LNCaP clone FGC (cell line): ENCODE measurements around the gene FAM168A.

Experiments used
- DNase-seq: peaks from one replicate; pipeline ENCODE4 v3.0.0-alpha.2; 2011; ENCODE audit warnings: low read depth
- H3K4me3 ChIP-seq: 2 replicates; pipeline ENCODE4 v1.5.1; 2011; ENCODE audit warnings: mild to moderate bottlenecking, low read depth, low read length, control low read depth
- TF ChIP-seq, protein P1 (sequence below): IDR thresholded peaks from 2 replicates; pipeline ENCODE4 v1.5.1; 2012; ENCODE audit warnings: mild to moderate bottlenecking; ENCODE audit not compliant: control insufficient read depth, insufficient read depth; ENCODE audit errors: extremely low read depth

Gene FAM168A

DNA sequence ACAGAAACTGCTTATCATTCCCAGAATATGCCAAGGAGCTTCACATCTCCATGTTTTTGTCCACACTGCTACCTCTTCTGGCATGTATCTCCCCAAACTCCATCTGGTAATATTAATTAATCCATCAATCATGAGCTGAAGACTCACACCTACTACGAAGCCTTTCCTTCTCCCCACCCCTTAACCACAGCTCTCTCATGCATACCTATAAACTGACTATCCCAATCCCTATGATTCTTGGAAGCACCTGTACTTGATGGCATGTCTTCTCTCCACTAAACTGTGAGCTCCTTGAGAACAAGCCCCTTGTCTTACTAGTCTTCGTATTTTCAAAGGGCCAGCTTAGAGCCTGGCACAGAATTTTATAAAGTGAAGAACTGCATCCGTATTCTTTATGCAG is 174.4 kb downstream of the FAM168A start:
- H3K4me3 ChIP-seq = no peak overlapping the region
- TF ChIP-seq, protein P1, sequence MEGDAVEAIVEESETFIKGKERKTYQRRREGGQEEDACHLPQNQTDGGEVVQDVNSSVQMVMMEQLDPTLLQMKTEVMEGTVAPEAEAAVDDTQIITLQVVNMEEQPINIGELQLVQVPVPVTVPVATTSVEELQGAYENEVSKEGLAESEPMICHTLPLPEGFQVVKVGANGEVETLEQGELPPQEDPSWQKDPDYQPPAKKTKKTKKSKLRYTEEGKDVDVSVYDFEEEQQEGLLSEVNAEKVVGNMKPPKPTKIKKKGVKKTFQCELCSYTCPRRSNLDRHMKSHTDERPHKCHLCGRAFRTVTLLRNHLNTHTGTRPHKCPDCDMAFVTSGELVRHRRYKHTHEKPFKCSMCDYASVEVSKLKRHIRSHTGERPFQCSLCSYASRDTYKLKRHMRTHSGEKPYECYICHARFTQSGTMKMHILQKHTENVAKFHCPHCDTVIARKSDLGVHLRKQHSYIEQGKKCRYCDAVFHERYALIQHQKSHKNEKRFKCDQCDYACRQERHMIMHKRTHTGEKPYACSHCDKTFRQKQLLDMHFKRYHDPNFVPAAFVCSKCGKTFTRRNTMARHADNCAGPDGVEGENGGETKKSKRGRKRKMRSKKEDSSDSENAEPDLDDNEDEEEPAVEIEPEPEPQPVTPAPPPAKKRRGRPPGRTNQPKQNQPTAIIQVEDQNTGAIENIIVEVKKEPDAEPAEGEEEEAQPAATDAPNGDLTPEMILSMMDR = no peak
- no peak for DNase-seq

DNA sequence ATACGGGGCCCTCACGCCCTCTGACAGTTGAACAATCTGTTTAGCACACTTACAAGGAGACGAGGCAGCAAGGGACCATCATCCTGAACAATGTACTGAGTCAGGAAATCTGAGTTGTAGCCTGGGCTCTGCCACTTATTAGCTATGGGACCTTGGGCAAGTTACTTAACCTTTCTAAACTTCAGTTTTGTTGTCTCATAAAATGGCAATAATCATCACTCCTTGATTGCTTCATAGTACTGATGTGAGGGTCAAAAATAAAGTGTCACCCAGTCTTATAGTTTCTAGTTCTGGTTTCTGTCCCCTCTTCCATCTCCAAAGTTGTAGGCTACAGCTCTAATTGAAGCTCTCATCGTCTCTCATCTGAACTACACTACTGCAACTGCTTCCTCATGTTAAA is 175.0 kb downstream of the FAM168A start:
- no peak for DNase-seq
- TF ChIP-seq, protein P1 = no peak
- H3K4me3 ChIP-seq = no peak overlapping the region

GRCh38 chr11:73420136-73420535 is 177.8 kb downstream of the FAM168A start:
- H3K4me3 ChIP-seq = no peak overlapping the region
- no peak for DNase-seq
- TF ChIP-seq, protein P1 = no peak

- DNase-seq = no peak
- TF ChIP-seq, protein P1 = no peak
- no peak overlapping the region for H3K4me3 ChIP-seq
Measured at GRCh38 chr11:73416786-73417185, 181.1 kb downstream of the FAM168A start.

DNA sequence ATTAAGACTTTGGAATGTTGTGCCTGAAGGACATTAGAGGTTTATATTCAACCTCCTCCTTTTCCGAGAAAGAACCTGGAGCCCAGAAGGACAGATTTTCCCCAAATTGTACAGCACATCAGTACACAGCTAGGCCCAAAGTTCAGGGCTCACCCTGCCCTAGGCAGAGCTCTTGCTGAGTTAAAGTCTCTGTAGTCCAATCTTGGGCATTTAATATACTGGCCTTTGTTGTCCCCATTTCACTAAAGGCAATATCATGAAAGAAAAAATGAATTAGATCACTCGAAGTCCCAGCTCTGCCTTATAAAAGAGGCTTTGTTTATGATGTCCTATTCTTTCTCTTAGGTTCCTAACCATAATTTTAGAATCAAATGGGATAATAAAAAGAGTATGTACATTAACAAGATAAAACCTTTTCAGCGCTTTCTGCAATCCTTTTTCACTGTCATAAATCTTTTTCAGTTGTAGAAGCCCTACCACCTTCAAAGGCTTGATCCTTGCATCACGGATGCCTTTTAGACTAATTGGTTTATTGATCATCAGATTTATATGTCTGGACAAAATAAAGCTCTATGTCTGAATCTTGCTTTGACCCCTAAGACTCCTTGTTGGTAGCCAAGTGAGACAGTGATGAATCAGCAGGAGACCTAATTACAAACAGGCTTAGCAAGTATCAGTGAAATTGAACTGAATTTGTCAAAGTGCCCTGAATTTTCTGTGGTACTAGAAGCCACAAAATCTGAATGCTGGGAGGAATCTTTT is 181.9 kb downstream of the FAM168A start:
- no peak overlapping the region for H3K4me3 ChIP-seq
- TF ChIP-seq, protein P1 = no peak
- no peak for DNase-seq

DNA sequence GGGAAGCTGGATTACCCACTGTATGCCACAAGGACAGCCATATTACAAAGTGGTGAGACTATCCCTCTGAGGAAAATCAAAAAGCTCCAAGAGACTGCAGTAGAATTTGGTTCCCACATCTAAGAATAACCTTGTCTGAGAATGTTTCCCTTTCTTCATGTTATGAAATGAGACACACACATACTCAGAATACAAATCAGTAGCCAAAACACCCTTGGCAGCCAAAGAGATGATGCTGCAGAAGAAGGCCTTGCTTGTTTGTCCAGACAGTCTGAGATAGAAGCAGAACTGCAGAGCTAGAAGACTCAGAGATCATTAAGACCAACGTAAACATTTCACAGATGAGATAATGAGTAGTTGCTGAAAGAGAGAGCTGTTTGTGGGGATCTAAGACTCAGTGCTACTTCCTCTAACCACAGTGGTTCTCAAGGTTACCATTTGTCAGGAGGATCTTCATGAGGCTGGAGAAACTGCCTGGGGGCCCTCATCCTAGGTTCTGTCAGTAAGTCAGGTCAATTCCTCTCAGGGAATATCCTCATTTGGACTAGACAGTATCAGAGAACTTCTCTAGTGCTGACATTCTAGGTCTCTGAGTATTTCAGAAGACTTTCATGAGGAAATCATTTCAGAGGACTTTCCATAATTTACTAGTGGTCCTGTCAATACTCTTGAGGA is 182.8 kb downstream of the FAM168A start:
- TF ChIP-seq, protein P1 = no peak
- H3K4me3 ChIP-seq = no peak overlapping the region
- DNase-seq = no peak
